GM19438 (cell line): Measurements from ENCODE around the gene ZNF583.

Source experiments
- ATAC-seq: cut with Tn5 transposase; IDR thresholded peaks from one replicate; pipeline ENCODE4 v1.9.1; 2021; ENCODE audit warnings: low read depth; ENCODE audit not compliant: unreplicated experiment

ZNF583 gene

DNA sequence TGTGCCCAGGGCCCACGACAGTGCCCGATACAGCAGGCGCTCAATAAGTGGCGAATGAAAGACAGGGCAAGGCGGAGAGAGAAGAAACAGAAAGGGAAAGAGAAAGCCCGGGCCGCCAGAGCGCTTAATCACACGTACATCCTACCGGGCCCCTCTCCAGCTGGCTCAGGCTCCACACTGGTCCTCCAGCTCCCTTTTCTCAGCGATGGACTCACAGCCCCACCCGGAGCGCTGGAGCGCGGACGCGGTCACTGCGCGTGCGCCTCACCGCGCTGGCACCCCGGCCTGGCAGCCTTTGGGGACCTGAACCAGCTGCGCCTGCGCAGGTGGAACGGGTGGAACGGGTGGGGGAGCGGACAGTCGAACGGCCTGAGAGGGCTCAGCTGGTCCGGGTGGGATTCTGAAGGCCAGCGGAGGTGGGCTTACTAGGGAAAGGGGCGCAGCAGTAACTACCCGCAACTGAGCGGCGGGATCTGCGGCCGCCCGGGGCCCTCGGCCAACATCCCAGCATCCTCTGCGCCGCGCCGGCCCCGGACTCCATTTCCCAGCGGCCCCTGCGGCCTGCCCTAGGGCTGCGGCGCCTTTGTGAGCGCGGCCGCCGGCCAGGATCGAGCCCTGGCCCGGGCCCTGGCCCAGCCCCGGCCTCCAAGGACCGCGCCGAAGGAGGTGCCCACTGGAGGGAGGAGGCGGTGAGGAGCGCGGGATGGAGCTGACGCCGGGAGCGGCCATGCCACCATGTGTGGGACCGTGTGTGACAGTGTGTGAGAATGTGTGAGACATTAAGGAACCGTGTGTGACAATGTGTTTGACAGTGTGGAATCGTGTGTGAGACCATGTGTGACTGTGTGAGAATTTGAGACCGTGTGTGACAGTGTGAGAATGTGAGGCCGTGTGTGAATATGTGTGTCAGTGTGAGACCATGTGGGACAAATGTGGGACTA is at the start of gene ZNF583:
TSS of gene ZNF583 (plus strand) at position 569 of the 941 bp plus-strand sequence. CDS start 2,783 bp downstream, outside the sequence.
- peak; percentile 82 for ATAC-seq

DNA sequence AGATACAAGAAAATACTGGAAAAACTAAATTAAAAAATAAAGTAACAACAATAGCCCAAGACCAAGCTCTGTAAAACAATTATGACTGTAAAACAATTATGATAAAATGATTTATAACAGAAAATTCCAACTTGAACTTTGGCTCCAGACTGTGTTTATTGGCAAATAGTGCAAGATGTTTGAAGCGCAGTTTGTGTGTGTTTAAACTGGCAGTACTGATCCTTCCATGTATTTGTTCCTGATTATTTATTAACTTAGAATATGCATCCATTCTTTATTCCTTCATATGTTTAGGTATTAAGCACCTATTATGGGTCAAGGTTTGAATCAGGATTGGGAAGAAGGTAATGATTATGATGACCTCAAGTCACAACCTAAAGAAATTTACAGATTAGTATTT is 48.6 kb upstream of the ZNF583 start:
- no peak for ATAC-seq

DNA sequence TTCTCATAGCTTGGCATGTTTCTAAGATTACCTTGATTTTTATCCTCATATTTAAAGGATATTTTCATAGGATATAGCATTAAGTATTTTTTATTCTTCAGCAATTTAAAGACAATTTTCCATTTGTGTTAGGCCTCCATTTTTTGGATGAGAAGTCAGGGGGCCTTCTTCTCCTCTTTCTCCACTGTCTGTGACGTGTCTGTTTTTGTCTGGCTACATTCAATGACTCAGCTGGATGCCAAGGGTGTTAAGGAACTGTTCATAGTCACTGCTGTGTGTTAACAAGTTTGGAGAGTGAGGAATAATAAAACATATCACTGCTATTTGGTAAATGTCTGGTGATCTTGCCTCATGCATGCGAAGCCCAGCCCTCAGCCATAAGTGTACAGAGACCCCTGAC is 47.2 kb upstream of the ZNF583 start:
- ATAC-seq, result no peak

DNA sequence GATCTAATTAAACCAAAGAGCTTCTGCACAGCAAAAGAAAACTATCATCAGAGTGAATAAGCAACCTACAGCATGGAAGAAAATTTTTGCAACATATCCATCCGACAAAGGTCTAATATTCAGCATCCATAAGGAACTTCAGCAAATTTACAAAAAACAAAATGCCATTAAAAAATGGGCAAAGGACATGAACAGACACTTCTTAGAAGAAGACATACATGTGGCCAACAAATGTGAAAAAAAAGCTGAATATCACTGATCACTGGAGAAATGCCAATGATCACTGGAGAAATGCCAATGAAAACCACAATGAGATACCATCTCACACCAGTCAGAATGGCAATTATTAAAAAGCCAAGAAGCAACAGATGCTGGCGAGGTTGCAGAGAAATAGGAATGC is 43.3 kb upstream of the ZNF583 start:
- ATAC-seq, result no peak

DNA sequence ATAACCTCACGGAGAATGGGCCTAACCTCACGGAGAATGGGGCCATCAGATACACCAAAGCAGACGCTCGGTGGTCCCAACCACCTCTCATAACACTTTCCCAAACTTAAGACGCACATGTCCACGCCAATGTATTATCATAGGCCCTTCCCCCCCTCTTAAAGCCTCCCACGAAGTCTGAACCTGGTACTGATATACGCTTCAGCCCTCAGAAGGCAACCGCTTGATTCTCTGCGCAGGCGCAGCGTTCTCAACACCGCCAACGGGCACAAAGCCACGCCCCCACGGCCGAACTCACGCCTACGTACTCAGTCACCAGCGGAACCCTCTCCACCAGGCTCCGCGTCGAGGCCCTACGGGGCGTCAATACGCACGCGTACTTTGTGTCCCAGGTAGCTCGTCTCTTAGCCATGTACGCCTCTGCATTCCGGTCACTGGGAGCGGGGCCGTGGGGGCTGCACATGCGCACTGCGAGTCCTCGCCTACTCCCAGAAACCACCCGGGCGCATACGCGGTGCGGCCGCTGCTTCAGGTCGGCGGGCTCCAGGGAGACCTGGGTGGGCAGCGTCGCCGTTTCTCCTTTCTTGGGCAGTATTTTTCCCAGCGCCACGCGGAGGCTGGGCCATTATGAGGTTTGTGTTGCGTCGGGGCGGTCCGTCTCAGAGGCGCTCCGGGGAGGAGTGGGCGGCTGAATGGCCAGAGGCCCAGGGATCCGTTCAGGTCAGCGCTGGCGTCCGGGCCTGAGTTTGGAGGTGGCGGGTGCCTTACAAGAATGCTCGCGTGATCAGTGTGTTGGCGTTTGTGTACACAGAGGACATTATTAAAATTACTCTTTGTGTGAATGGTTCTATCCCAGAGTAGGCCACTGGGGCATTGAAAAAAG is 36.1 kb upstream of the ZNF583 start:
- ATAC-seq, result peak; percentile 95

DNA sequence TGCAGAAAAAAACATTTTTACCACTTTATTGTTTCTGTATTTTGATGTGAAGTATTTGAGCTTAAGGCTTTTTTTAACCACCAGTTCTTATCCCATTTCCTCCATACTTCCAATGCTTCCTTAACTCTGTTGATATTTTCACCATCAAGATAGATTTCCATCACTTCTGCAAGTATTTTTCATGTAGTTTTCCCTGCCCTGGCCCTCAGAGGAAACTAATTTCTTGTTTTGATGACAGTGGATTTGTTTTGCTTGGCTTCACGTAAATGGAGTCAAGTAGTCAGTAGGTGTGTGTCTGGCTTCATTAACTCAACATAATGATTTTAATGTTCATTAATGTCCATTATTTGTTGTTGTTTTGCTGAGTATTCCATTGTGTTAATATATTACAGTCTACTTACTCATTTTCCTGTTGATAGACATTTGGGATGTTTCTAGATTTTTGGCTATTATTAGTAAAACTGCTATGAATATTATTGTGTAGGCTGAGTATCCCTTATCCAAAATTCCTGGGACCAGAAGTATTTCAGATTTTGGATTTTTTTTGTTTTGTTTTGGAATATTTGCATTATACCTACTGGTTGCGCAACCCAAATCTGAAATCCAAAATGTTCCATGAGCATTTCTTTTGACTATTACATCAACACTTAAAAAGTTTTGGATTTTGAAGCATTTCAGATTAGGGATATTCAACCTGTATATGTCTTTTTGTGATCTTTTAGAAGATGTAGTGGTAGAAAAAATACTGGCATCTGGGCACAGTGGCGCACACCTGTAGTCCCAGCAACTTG is 34.1 kb upstream of the ZNF583 start:
- ATAC-seq, result no peak

DNA sequence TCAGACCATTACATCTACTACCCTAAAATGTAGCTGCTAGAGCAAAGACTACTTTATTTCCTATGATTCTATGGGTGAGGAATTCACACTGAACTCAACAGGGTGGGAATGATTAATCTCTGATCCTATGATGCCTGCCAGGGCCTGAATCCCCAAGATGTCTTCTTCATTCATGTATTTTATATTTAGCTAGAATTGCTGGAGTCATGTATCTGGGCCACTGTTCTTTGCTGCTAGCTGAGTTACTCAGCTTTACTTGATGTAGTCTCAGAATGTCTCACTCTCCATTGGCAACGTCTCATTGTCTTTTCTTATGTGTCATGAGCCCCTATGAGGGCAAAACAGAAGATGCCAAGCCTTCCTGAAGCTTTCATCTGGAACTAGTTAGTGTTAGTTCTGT is 31.9 kb upstream of the ZNF583 start:
- ATAC-seq, result no peak

DNA sequence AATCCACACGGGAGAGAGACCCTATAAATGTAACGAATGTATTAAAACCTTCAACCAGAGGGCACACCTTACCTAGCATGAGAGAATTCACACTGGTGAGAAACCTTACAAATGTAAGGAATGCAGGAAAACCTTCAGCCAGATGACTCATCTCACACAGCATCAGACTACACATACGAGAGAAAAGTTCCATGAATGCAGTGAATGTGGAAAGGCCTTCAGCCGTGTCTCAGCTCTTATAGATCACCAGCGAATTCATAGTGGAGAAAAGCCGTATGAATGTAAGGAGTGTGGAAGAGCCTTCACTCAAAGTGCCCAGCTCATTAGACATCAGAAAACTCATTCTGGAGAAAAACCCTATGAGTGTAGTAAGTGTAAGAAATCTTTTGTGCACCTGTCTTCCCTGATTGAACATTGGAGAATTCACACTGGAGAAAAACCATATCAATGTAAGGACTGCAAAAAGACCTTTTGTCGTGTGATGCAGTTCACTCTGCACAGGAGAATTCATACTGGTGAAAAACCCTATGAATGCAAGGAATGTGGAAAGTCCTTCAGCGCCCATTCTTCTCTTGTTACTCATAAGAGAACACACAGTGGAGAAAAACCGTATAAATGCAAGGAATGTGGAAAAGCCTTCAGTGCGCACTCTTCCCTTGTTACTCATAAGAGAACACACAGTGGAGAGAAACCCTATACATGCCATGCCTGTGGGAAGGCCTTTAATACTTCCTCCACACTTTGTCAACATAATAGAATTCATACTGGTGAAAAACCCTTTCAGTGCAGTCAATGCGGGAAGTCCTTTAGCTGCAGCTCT is 26.8 kb upstream of the ZNF583 start:
- ATAC-seq, result no peak

DNA sequence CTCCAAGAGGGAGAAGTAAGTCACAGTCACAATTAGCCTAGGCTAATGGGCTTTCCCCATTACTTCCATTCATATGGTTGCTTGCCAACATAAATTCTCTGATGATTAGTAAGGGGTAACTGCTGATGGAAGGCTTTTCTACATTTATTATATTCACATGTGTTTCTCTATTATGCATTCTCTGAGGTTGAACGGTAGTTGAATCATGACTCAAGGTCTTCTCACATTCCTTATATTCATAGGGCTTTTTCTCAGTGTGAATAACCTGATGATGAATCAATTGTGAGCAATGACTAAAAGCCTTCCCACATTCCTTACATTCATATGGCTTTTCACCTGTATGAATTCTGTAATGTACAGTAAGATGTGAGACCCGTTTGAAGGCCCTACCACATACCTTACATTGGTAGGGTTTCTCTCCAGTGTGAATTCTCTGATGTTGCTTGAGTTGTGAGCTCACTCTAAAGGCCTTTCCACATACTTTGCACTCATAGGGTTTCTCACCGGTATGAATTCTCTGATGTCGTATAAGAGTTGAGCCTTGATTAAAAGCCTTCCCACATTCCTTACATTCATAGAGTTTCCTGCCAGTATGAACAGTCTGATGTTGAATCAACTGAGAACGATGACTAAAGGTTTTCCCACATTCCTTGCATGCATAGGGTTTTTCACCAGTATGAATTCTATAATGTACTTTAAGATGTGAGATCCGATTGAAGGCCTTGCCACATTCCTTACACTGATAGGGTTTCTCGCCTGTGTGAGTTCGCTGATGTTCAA is 20.1 kb upstream of the ZNF583 start:
- ATAC-seq, result no peak

DNA sequence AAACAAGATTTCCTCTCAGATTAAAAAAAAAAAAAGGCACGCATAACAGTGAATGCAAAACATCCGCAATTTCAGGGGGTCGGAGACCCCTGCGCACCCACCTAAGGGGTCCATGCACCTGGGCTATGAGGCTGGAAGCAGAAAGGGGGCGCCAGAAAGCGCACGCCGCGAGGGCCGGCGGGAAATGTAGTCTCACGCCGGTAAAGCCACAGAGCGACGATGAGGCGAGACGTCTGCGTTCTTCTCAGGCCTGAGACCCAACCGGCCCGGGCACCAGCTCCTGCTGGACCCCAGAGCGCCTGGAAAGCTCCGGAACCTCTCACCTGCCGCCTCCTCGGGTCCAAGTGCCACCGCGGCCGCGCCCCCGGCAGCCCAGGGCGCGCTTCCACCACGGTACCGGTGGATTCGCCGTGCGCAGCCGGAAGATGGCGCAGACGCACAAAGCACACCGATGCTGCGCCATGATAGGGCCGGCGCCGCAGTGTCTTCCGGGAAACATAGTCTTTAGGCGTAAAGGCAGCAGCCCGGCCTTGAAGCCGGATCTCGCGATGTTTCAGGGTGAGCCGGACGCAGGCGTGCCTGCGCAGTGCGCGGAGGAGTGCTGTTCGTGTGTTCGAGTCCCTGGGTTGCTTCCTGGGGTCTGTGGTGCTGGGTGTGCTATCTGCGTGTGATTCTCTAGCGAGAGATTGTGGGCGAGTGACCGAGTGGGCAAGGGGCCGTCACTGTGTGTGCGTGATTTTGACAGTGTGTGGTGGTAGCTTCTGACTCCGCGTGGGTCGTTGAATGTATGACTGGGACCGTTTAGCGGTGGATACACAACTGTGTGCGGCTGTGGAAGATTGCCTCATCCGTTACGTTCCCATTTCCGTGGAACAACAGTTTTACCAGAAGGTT is 10.8 kb upstream of the ZNF583 start, which contains the start of gene ZNF582:
TSS of gene ZNF582 (minus strand) at position 416 of the 894 bp plus-strand sequence. CDS start 1,782 bp downstream, outside the sequence.
- peak; percentile 87 for ATAC-seq

DNA sequence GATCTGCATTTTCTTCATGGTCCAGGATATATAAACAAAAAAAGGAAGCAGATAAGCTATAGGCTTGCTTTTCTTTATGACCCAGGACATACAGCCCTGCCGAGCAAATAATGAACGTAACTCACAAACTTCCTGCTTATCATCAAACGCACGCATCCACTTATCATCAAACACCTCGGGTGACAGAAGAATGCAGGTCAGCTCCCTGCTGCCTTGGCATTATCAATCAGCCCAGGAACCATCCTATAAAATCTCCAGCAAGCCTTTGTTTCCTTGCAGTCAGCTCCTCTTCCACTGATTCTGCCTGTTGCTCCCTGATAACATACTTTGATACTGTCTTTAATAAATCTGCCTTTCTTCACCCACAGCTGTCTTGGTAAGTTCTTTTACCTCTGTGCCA is 5.3 kb upstream of the ZNF583 start:
- ATAC-seq, result no peak

DNA sequence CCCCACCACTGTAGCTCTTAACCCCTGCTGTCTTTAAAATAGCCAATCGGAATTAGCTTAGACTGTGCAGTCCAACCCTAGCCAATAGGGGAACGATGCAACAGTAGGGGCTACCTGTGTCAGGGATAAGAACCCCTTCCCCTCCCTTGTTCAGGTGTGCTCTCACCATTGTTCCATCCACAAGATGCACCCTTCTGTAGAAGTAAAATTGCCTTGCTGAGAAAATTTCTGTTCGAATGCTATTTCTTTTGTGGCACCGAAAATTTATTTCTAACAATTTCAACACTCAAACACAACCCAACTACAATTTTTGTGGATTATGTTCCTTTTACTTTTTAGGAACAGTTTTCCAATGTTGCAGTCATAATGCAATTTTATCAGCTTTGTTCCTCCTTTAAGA is 3.6 kb upstream of the ZNF583 start:
- ATAC-seq, result no peak

DNA sequence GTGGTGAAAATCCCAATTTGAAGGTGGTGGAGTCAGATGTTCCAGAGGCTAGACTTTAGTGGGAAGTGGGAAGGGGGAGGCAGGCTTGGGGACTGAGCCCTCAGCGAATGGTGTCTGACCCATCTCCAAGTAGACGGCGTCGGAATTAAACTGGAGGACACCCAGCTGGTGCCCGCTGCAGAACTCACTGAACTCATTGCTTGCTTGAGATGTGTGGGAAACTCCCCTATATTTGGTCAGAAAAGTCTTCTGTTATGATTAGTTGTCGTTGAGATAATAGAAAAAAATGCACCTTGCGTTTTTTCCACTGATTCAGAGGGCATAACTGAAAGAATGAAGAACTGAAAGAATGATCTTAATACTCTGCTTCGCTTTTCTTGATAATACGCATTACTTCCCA is 871 bp upstream of the ZNF583 start:
- no peak for ATAC-seq

DNA sequence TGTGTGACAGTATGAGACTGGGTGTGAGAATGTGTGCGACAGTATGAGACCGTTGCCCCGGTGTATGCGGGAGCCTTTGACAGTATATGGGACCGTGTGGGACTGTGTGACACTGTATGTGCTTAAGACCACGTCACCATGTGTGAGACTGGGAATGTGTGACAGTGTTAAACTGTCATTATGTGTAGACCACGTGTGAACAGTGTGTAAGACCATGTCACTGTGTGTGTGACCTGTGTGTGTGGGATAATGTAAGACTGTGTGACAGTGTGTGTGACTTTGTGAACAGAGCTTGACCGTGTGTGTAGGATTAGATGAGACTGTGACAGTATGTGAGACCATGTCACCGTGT is 549 bp downstream of the ZNF583 start:
- no peak for ATAC-seq

DNA sequence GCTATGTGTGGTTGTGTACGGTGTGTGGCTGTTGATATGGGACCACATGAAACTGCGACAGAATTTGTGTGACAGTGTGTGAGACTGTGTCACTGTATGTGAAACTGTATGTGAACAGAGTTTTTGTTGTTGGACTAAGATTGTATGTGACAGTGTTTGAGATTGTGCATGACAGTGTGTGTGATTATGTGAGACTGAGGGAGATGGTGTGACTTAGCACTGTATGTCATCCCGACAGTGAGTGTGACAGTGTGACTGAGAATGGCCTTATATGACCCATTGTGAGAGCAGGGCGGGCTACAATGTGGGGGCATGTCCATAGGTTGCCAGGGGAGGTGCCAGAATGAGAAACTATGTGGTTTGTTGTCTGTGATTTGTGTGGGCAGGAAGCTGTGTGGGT is 930 bp downstream of the ZNF583 start:
- no peak for ATAC-seq

DNA sequence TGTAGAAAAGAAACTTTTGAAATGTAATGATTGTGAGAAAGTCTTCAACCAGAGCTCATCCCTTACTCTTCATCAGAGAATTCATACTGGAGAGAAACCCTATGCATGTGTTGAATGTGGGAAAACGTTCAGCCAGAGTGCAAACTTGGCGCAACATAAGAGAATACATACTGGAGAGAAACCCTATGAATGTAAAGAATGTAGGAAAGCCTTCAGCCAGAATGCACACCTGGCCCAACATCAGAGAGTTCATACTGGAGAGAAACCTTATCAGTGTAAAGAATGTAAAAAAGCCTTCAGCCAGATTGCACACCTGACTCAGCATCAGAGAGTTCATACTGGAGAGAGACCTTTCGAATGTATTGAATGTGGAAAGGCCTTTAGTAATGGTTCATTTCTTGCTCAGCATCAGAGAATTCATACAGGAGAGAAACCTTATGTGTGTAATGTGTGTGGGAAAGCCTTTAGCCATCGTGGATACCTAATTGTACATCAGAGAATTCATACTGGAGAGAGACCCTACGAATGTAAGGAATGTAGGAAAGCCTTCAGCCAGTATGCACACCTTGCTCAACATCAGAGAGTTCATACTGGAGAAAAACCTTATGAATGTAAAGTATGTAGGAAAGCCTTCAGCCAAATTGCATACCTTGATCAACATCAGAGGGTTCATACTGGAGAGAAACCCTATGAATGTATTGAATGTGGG is 19.3 kb downstream of the ZNF583 start:
- ATAC-seq, result no peak

DNA sequence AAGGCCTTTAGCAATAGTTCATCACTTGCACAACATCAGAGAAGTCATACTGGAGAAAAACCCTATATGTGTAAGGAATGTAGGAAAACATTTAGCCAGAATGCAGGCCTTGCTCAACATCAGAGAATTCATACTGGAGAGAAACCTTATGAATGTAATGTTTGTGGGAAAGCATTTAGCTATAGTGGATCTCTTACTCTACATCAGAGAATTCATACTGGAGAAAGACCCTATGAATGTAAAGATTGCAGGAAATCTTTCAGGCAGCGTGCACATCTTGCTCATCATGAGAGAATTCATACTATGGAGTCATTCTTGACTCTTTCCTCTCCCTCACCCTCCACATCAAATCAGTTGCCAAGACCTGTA is 19.8 kb downstream of the ZNF583 start:
- ATAC-seq, result no peak
